ENCODE measurements around the gene TTLL5. TPM values are rescaled to one million over a fixed set of nuclear protein-coding genes. Genes with fewer than 3 reads are reported as not detected.

The TTLL5 gene
- total RNA-seq, 2 experiments from 2014 or later: 26.9 to 30.5 TPM

DNA sequence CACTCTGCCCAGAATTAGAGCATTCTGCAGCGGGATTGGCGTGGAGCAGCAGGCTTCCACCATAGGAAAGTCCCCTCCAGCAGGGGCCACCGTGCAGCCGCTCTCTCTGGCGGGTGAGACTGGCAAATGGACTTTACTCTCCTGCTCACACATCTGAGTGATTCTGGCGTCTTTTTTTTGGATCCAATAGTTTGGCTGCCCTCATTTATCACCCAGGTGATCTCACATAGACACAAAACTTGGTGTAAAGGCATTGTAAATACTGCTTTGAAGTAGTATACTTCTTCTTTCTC, 190.5 kb downstream of the TTLL5 start:
- H3K4me1 Mint-ChIP-seq: no peaks in the 10 kb centered on the region
- H3K27ac Mint-ChIP-seq: no peak overlapping the region
- DNase-seq: no peak
- H3K4me3 Mint-ChIP-seq: no peak overlapping the region
- no peaks in the 10 kb centered on the region for H3K9me3 Mint-ChIP-seq
- H3K36me3 Mint-ChIP-seq: peaks cover 6% of the 10 kb centered on the region
- no peaks in the 10 kb centered on the region for H3K27me3 Mint-ChIP-seq

DNA sequence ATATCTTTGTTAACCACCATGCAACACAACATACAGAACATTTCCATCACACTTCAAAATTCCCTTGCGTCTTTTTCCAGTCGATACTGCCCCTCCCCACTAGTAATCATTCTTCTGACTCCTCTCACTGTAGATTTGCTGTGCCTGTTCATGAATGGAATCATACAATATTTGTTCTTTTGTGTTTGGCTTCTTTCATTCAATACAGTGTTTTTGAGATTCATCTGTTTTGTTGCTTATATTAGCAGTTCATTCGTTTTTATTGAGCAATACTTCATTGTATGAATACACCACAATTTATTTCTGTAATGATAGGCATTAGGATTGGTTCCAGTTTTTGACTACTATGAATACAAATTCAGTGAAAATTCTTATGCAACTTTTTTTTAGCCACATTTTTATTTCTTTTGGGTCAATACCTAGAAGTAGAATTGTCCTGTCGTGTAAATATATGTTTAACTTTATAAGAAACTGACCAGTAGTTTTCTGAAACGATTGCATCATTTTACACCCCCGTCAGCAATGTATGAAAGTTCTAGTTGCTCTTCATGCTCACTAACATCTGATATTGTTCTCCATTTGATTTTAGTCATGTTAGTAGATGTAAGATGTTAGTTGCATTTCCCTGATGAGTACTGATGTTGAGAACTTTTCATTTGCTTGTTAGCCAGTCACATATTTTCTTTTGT, 193.2 kb downstream of the TTLL5 start:
- no peak overlapping the region for H3K27ac Mint-ChIP-seq

DNA sequence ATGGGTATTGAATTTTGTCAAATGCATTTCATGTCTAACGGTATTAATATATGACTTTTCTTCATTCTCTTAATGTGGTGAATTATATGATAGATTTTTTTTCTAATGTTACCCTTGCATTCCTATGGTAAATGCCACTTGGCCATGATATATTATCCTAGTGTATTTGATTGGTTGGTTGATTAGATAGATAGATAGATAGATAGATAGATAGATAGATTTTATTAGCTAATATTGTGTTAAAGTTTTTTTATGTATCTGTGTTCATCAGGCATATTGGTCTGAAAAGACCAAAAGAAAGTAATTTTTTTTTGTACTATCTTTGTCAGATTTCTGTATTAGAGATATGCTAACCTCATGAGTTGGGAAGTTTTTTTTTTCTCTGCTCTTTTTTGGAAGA, 196.2 kb downstream of the TTLL5 start:
- Mint-ChIP-seq H3K9me3 (no peaks in the 10 kb centered on the region), H3K4me3 (no peak overlapping the region), H3K36me3 (peaks cover 6% of the 10 kb centered on the region), H3K27ac (no peak overlapping the region), H3K4me1 (peaks cover 3% of the 10 kb centered on the region), H3K27me3 (no peaks in the 10 kb centered on the region)
- no peak for DNase-seq

More for the DNA sequence above, 193.2 kb downstream of the TTLL5 start:
- Mint-ChIP-seq H3K4me1 (no peaks in the 10 kb centered on the region), H3K9me3 (no peaks in the 10 kb centered on the region), H3K27me3 (no peaks in the 10 kb centered on the region), H3K4me3 (no peak overlapping the region), H3K36me3 (peaks cover 6% of the 10 kb centered on the region)
- no peak for DNase-seq

DNA sequence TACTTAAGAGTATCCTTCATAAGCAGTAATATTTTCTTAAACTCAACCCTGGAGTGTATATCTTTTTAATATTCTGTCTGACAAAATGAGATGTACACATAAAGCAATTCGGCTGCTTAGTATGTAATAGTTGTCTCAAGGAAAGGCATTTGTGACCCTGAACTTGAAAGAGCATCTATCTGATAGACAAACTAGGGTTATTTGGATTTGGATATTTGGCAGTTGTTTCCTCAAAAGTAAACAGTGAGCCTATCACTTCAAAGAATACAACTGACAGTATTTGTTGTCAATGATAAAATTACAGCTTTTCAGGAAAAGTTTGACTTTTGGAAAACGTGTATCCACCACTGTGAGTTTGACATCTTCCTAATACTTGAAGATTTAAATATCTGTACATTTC, 197.3 kb downstream of the TTLL5 start:
- Mint-ChIP-seq H3K9me3 (no peaks in the 10 kb centered on the region), H3K4me3 (no peak overlapping the region), H3K4me1 (peaks cover 3% of the 10 kb centered on the region), H3K27ac (no peak overlapping the region), H3K27me3 (no peaks in the 10 kb centered on the region), H3K36me3 (peaks cover 6% of the 10 kb centered on the region)
- DNase-seq: no peak

DNA sequence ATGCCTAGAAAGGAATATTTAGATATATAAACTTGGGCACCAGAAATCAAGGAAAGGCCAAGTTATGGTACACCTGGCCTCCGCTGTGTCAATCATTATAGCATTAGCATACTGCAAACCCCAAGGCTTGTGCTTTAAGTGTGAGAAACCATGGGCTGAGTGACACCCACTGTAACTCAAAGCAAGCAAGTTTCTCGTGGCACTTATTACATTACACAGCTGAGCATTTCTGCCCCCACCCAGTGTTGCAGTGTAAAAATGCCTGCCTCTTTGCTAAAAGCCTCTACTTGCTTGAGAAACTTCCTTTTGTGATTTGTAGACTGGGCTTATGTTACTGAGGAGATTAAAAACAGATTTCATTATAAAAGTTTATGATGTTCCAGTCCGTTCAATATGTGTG, 198.7 kb downstream of the TTLL5 start:
- Mint-ChIP-seq H3K4me1 (peaks cover 3% of the 10 kb centered on the region), H3K4me3 (no peak overlapping the region), H3K27me3 (no peaks in the 10 kb centered on the region), H3K36me3 (peaks cover 6% of the 10 kb centered on the region), H3K9me3 (no peaks in the 10 kb centered on the region), H3K27ac (no peak overlapping the region)
- DNase-seq: no peak

DNA sequence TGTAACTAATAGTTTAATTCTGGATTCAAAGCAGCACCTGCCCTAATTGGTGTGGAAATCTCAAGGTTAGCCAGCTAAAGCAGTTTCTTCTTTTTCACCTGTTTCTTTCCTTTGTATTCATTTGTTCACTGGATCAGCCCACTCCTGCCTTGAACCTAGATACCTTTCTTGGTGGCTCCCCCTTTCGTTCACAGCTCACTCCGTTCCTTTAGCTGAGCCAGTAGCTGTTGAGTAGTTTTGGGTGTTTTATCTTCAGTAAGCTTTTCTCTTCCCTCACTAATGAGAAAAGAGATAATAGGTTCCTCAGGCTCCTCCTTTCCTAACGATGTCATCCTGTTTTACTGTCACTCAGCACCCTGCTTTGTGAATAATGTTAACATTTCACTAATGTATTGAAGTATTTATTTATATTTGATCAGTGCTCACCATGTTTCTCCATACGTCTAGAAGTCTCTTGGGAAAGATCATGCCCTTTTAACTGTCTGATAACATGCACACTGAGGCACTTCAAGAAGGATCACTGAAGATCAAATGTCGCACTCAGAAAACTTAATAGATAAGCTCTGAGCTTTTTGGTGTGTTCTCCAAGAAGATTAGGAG, 199.6 kb downstream of the TTLL5 start:
- peaks cover 3% of the 10 kb centered on the region for H3K36me3 Mint-ChIP-seq
- peaks cover 3% of the 10 kb centered on the region for H3K4me1 Mint-ChIP-seq
- no peak overlapping the region for H3K4me3 Mint-ChIP-seq
- H3K27ac Mint-ChIP-seq: no peak overlapping the region
- no peak for DNase-seq
- no peaks in the 10 kb centered on the region for H3K9me3 Mint-ChIP-seq
- no peaks in the 10 kb centered on the region for H3K27me3 Mint-ChIP-seq

DNA sequence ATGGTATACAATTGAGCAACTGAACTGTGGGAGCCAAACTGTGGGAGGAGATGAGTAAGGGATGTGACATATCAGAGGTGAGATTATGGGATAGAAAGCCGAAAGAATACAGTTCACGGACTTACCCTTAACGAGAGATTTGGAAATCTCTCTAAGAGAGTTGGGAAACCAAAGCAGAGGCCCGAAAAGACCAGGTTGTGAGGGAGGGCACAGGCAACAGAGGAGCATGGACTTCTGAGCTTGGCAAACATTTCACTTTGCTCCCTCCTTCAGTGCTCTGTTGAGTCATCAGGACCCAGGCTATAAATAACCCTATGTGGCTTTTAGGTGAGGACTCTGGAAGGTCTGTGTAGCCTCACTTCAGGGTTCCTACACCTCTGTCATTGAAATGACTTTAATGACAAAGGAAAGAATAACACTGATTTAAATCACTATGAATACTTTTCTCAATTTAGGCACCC, 200.1 kb downstream of the TTLL5 start:
- Mint-ChIP-seq H3K4me1 (peaks cover 3% of the 10 kb centered on the region), H3K4me3 (no peak overlapping the region), H3K36me3 (peaks cover 1% of the 10 kb centered on the region), H3K9me3 (no peaks in the 10 kb centered on the region), H3K27ac (no peak overlapping the region), H3K27me3 (no peaks in the 10 kb centered on the region)
- no peak for DNase-seq

DNA sequence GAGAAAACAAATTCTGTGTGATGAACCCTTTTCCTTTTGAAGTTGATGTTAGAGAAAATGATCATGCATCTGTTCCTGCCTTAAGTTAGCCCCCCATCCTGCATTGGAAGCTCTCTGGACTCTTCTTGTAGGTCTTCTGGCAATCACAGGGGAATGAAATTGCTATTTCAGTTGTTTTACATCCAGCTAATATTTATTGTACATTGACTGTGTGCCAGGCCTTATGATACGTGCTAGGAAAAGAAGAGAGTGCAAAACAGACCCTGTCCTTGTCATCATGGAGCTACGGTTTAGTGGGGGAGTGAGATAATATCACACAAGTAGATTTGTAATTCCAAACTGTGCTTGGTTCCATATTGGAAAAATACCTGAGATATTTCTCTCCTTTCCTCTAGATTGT, 202.2 kb downstream of the TTLL5 start:
- no peak overlapping the region for H3K4me3 Mint-ChIP-seq
- H3K27ac Mint-ChIP-seq: no peak overlapping the region
- no peak for DNase-seq
- H3K27me3 Mint-ChIP-seq: no peaks in the 10 kb centered on the region
- no peaks in the 10 kb centered on the region for H3K9me3 Mint-ChIP-seq
- peaks cover 3% of the 10 kb centered on the region for H3K4me1 Mint-ChIP-seq
- peaks cover 1% of the 10 kb centered on the region for H3K36me3 Mint-ChIP-seq

DNA sequence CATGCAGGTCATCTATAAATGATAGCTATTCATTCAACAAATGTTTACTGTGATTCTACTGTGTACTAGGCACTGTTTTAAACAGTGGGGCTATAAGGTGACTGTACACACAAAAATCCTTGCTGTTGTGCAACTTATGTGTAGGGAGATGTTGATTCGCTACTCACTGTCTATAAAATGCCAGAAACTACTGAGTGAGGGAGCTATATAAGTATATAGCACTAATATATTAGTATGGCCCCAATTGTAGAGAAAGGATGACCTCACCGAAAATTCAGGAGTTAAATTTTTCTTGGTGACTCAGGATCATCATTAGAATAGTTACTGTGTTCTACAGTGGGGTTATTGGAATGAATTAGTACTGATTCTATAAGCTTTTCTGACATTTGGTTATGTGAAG, 203.3 kb downstream of the TTLL5 start:
- no peak overlapping the region for H3K4me3 Mint-ChIP-seq
- DNase-seq: no peak
- no peaks in the 10 kb centered on the region for H3K9me3 Mint-ChIP-seq
- H3K27ac Mint-ChIP-seq: no peak overlapping the region
- peaks cover 1% of the 10 kb centered on the region for H3K36me3 Mint-ChIP-seq
- peaks cover 3% of the 10 kb centered on the region for H3K4me1 Mint-ChIP-seq
- no peaks in the 10 kb centered on the region for H3K27me3 Mint-ChIP-seq

DNA sequence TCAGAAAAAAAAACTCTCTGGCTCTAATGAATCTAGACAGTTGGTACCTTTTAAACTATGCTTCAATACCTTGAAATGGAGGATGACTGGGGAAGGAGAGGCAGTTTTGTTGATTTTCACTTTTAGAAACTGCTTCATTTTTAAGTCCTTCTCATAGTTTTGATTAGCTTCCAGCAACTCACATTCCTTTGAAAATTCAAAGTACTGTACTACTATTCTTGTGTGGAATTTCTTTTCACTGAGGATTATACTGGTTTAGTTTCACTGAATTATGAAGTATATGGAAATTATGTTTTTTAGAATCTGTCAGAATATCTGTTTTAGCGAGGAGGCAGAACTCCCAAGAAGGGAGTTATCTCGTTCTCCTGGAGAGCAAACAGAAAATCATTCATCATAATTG, 204.5 kb downstream of the TTLL5 start:
- Mint-ChIP-seq H3K27me3 (no peaks in the 10 kb centered on the region), H3K4me3 (no peak overlapping the region)

DNA sequence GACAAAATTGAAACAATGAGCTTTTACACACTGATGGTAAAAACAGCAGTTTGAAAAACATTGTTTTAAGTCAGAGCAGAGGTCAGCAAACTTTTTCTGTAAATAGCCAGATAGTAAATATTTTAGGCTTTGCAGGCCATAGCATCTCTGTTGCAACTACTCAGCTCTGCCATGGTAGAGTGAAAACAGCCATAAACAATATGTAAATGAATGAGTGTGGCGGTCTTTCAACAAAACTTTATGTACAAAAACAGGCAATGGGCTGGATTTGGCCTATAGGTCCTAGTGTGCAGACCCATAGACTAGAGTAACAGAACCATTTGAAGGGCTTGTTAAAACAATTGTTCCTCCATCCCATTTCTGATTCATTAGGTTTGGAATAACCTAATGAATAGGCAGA, 205.9 kb downstream of the TTLL5 start:
- peaks cover 5% of the 10 kb centered on the region for H3K36me3 Mint-ChIP-seq
- no peaks in the 10 kb centered on the region for H3K9me3 Mint-ChIP-seq
- no peaks in the 10 kb centered on the region for H3K27me3 Mint-ChIP-seq
- H3K4me1 Mint-ChIP-seq: no peaks in the 10 kb centered on the region
- H3K4me3 Mint-ChIP-seq: no peak overlapping the region
- no peak overlapping the region for H3K27ac Mint-ChIP-seq
- no peak for DNase-seq

More for the DNA sequence above, 204.5 kb downstream of the TTLL5 start:
- Mint-ChIP-seq H3K4me1 (peaks cover 3% of the 10 kb centered on the region), H3K27ac (no peak overlapping the region), H3K36me3 (peaks cover 1% of the 10 kb centered on the region), H3K9me3 (no peaks in the 10 kb centered on the region)
- no peak for DNase-seq

DNA sequence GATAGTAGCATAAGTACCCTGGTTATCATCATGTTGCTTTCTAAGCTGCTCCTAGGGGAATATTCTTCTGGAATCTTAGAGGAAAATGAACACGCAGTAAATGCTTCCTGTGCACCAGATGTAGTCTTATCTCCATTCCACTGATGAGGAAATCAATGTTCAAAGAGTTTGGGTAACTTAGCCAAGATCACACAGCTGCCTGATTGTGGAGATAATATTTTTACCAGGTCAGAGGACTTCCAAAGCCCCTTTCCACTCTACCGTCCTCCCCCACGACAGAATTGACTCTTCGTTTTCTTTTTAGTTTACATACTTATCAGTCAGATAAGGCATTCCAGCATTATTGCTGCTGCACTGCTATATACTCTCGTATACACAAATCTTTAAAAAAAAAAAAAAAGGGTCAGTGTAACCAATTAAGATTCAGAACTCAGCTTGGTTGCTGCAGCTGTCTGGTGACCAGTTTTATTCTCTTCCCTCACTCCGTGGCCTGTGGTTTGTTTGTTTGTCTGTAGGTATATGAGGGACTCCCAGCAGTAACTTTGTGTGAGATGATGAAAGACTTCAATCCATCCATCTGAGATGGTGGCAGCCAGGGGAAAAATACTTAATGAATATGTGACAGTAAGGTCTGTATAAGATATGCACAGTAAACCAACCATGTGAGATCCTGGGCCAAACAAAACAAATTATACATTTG, 210.3 kb downstream of the TTLL5 start:
- no peak overlapping the region for H3K4me3 Mint-ChIP-seq
- DNase-seq: no peak
- H3K4me1 Mint-ChIP-seq: peaks cover 2% of the 10 kb centered on the region
- peaks cover 8% of the 10 kb centered on the region for H3K36me3 Mint-ChIP-seq
- no peaks in the 10 kb centered on the region for H3K27me3 Mint-ChIP-seq
- H3K9me3 Mint-ChIP-seq: no peaks in the 10 kb centered on the region
- no peak overlapping the region for H3K27ac Mint-ChIP-seq

DNA sequence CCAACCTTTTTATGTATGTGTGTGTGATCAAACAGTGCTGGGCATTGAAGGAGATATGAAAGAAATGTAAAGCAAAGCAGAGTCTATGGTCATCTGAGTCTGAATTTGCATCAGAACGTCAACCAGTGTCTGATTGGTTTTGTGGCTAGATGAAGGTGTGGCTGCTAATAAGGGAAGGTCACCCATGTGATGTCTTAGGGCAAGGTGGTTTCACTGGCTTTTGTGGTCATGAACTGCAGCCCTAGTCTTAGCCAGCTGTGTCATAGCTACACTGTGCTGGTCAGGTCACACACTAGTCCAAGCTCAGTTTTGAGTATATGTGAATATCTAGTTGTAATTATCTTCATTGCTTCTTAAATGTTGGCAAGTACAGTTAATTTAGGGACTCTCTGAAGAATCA, 214.9 kb downstream of the TTLL5 start:
- no peaks in the 10 kb centered on the region for H3K27me3 Mint-ChIP-seq
- no peaks in the 10 kb centered on the region for H3K9me3 Mint-ChIP-seq
- no peak for DNase-seq
- H3K36me3 Mint-ChIP-seq: peaks cover 10% of the 10 kb centered on the region
- no peak overlapping the region for H3K4me3 Mint-ChIP-seq
- H3K27ac Mint-ChIP-seq: no peak overlapping the region
- peaks cover 2% of the 10 kb centered on the region for H3K4me1 Mint-ChIP-seq

DNA sequence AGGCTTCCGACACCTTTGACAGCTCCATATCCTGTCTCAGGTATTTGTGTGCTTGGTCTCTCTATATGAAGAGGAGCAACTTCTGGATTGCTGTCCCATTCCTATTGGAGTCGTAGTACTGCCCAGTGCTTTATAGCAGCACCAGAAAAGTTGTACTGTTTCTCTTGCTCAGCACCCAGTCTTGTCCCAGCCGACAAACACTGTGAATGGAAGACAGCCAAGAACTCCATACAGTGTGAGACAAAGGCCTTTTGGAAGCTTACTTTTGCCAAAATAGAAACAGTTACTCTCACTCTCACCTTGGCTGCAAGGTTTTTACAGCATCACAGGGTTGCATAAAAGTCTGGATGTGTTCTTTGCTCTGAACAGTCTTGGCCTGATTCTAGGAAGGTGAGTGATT, 215.5 kb downstream of the TTLL5 start:
- H3K27ac Mint-ChIP-seq: no peak overlapping the region
- DNase-seq: no peak
- H3K4me1 Mint-ChIP-seq: peaks cover 2% of the 10 kb centered on the region
- peaks cover 8% of the 10 kb centered on the region for H3K36me3 Mint-ChIP-seq
- no peak overlapping the region for H3K4me3 Mint-ChIP-seq
- H3K9me3 Mint-ChIP-seq: no peaks in the 10 kb centered on the region
- no peaks in the 10 kb centered on the region for H3K27me3 Mint-ChIP-seq

DNA sequence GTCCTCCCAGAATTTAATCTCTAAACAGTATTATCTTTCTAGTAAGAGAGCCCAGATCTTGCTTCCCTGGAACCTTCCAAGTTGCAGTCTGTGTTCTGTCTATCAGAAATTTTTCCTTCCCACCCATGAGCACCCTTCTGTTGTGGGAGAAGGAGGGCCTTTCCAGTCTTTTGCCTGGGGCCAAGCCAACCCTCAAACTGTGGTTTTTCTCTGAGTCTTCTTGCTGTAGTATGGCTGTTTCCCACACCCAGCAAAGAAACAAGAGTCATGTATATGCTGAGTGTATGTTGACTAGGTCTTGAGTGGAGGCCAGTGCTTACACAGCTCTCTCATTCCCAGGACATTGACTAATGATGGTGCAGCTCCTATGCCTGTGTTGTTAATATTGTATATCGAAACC, 216.2 kb downstream of the TTLL5 start:
- H3K9me3 Mint-ChIP-seq: no peaks in the 10 kb centered on the region
- H3K36me3 Mint-ChIP-seq: peaks cover 8% of the 10 kb centered on the region
- H3K4me1 Mint-ChIP-seq: peaks cover 2% of the 10 kb centered on the region
- H3K27ac Mint-ChIP-seq: no peak overlapping the region
- no peak for DNase-seq
- H3K4me3 Mint-ChIP-seq: no peak overlapping the region
- no peaks in the 10 kb centered on the region for H3K27me3 Mint-ChIP-seq

DNA sequence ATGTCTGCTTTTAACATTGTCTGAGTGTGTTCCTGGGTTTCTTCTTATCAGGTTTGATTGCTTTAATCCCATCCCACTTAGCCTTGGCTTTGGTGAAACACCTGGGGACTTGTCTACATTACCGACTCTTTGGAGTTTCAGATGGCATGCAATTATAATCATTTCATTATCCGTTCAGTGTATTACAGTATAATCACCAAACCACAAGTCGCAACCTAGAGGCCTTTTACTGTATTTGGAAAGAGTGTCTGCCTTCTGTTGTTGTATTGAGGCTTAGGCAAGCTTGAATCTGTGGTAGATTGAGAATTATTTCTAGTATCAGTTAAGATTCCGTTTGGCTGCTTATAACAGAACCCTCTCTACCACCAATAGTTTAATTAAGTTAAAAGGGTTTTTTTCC, 216.8 kb downstream of the TTLL5 start:
- H3K4me1 Mint-ChIP-seq: peaks cover 2% of the 10 kb centered on the region
- H3K36me3 Mint-ChIP-seq: peaks cover 8% of the 10 kb centered on the region
- DNase-seq: no peak
- no peak overlapping the region for H3K27ac Mint-ChIP-seq
- no peaks in the 10 kb centered on the region for H3K9me3 Mint-ChIP-seq
- no peaks in the 10 kb centered on the region for H3K27me3 Mint-ChIP-seq
- H3K4me3 Mint-ChIP-seq: no peak overlapping the region

Data from activated naive CD8-positive, alpha-beta T cell treated with anti-CD3 and anti-CD28 coated beads for 36 hours (primary cell).